ENCODE results near the gene SERINC3.

SERINC3 gene

GRCh38 chr20:44463466-44463865 is 58.4 kb downstream of the SERINC3 start:
- DNase-seq (ENCODE audit: low read depth), result no peak

DNA sequence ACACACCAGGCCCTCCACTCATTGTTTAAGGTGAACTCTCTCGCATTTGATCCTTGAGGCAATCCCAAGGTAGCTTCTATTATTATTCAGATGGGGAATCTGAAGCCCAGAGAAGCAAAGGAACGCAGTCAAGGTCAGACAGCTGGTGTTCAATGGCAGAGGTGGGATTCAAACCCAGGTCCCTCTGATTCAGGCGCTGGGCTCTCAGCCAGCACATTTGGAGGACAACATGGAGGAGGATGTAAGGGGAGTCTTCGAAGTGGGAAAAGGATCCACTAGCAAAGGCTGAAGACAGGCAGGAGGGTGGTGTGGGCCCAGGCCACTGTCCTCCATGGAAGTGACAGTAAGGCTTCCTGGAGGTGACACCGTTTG is 60.1 kb downstream of the SERINC3 start:
- DNase-seq (ENCODE audit: low read depth), result no peak

DNA sequence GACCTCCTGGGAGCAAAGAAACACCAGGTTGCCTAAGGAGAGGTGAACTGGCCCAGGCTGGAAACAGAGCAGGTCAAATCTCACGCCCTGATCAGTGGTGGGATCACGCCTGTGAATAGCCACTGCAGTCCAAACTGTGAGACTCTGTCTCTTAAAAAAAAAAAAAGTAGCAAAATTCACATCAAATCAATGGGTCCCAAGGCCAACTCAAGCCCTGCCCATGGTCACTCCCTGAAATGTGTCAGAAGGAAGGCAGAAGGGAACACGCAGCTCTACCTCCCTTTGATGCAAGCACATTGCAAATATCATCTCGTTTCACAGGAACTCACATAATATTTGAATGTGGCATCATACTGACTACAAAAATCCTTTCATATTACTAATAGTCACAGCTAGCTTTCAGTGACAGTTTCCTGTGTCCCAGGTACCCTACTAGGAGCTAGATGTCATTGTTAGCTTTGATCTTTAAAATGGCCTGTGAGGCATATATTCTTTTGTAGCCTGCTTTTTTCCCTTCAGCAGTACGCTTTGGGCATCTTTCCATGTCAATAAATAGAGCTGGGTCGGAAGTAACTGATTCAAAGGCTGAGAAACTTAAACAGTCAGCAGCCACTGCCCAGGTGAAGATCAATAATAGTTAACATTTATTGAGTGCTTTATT is 60.6 kb downstream of the SERINC3 start:
- no peak for DNase-seq (ENCODE audit: low read depth)

DNA sequence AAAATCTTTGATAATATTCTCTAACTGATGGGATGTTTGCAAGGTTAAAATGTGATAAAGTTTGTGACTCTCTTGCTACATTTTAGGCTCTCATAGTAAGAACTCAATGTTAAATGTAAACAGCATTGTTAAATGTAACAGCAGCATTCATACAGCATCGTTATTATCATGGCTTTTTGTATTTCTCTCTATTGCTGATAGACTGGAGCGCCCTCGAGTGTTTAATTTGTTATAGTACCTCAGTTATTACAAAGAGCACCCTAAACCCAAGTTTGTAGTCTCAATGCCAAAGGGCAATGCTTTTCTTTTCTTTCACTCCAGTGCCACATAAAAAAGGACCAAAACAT is 61.1 kb downstream of the SERINC3 start:
- peak; percentile 44 for DNase-seq (ENCODE audit: low read depth)

- no peak for DNase-seq (ENCODE audit: low read depth)
Observed at GRCh38 chr20:44459271-44459670, 62.6 kb downstream of the SERINC3 start.

DNA sequence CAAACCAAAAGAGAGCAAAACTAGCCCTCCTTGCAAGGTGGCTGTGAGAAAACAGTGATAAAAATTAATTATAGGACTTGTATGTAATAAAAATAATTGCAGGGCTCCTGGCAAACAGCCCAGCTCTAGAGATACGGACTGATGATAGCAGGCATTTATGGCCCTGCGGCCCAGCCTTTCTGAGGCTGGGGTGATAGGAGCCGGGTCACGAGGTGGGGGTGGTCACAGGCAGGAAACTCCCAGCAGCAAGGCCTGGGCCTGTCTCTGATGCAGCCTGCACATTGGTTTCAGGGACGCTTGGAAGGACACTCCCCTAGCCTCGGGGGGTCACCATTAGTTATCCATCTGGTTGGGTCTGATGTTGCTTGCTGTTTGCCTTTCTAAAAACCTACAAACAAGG is 64.9 kb downstream of the SERINC3 start:
- no peak for DNase-seq (ENCODE audit: low read depth)

DNA sequence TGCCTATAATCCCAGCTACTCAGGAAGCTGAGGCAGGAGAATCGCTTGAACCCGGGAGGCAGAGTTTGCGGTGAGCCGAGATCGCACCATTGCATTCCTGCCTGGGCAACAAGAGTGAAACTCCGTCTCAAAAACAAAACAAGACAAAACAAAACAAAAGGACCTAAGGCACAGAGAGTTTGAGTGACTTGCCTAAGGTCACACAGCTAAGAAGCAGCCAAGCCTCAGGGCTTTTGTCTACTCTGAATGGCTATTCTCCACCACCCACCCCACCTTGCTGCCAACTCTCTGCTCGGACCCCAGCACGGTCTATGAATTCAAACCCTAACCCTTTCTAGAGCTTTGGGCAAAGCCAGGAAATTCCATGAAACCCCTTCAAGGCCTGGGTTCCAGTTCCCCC is 65.3 kb downstream of the SERINC3 start:
- DNase-seq (ENCODE audit: low read depth), result no peak

GRCh38 chr20:44455126-44455525 is 66.7 kb downstream of the SERINC3 start:
- no peak for DNase-seq (ENCODE audit: low read depth)

DNA sequence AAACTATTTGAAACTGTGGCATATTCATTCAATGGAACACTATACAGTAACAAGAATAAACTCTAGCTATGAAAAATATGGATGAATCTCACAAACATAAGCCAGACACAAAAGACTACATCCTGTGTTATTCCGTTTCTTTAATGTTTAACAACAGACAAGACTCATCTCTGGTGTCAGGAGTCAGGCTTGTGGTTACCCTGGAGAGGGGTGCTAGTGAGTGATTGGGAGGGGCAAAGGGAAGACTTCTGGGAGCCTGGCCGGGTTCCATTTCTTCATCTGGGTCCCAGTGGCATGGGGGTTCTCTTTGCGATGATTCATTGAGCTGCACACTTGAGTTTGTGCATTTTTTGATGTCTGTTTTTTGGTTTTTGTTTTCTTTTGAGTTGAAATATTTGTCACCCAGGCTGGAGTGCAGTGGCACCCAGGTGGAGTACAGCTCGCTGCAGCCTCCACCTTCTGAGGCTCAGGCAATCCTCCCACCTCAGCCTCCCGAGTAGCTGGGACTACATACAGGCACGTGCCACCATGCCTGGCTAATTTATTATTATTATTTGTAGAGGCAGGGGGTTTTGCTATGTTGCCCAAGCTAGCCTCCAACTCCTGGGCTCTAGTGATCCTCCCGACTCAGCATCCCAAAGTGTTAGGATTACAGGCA is 67.4 kb downstream of the SERINC3 start:
- DNase-seq (ENCODE audit: low read depth), result no peak

DNA sequence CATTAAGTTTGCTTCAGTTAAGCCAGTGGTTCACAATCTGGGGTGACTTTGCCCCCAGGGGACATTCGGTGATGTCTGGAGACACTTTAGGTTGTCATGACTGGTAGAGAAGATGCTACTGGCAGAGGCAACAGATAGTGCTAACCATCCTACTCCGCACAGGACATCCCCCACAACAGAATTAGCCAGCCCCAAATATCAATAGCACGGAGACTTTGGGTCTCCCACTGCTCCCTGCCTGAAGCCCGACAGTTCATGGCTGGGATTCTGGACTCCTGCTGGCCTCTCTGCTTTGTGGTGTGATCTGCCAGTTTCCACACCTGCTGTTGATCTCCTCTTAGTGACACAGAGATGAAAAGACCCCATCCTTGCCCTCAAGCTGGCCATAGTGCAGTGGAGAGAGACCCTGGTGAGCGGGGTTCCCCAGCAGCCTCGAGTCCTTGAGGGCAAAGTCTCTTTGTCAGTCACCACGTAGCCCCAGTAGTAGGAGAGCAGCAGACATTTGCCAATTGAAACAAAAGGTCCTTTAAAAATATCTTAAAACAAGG is 70.9 kb downstream of the SERINC3 start:
- DNase-seq (ENCODE audit: low read depth), result no peak

DNA sequence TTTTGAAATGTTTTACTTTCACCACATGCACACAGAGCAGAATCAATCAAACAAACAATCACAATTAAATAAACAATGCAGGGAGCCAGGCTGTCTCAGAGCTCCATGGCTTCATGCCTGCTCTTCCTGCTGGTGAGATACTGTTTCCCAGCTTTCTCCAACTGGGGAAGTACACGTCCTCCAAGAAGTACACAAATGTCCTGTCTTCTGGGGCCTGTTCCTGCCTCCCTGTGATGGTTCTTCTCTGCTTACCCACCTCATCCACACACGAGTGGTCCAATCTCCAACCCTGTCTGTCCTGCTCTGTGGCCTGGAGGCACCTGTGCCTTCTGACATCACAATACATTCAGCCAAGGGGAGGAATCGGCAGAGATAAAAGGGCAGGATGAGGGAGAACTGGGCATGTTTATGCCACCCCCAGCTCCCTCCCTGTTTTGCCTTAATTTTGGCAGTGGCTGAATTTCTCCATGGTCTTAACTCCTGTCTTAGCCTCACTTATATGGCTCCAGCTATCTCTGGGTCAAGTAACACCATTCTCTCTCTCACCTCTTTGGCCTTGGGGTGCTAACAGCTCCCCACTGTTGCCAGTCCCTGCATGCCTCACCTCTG is 71.5 kb downstream of the SERINC3 start:
- DNase-seq (ENCODE audit: low read depth), result no peak

- no peak for DNase-seq (ENCODE audit: low read depth)
Observed at GRCh38 chr20:44449864-44450263, 72.0 kb downstream of the SERINC3 start.

DNA sequence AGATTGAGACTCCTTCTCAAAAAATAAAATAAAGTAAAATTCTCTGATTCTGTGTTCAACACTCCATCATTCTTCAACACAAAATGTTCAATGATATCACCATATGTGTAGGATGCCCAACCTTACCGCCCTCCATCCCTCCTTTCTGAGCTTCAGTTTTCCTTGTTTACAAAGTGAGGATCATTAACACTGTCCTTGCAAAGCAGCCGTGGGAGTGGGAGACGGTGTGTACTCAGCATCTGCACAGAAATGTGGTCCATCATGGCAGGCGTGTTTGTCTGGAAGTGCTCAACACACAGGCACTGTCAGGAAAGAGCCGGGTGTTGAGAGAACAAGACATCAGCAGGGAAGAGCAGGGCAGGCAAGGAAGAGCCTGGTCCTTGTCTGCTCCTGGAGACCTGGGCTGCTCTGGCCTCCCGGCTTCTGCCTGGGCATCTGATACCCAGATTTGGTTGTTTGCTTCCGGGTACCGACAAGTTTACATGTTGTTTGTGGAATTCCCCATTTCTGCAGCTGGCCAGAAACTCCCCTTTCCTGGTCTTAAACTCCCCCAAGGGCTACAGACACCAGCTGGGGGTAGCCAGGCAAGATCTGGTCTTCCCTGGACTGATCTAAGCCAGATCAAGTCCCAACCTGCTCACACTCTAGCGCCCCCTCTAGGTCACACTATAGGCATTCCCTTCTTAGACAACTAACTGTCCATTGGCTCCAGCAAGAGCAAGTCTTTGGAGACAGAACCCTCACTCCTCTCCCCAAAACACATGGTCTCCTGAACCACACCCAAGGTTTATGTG is 72.9 kb downstream of the SERINC3 start:
- DNase-seq (ENCODE audit: low read depth), result peak; percentile 15

DNA sequence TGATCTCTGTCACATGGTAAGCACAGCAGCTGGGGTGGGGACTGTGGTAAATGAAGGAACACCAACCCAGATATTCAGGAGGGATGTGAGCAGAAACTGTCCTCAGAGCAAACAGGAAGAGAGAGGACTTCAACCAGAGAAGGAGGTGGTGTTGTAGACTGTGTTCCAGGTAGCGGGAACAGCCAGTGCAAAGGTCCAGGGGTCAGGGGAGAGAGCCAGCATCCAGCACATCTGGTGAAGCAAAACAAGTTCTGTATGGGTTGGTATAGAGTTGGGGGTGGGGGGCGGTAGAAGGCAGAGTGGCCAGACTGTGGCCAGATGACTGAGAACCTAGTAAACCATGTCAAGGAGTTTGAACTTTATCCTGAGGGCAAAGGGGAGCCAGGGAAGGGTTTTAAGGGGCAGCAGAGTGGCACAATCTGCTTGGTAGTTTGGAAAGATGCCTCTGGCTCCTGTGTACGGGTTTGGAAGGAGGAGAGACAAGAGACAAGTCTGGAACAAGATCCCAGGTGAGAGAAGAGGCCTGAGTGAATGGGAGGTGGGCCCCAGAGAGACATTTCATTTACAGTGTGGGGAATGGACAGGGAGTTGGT is 73.9 kb downstream of the SERINC3 start:
- DNase-seq (ENCODE audit: low read depth), result no peak

Data from EH (cell line).